Effector CD8-positive, alpha-beta T cell (primary cell): Measurements from ENCODE around the gene HECA.
"Not testable (repeated sequence)": the region's sequence is repeated elsewhere in the genome, so short reads cannot be mapped to it uniquely, and the experiment has no call there.

Source experiments
- DNase-seq: peaks from one replicate; lab custom pipeline; 2025; lab: John Stamatoyannopoulos, UW

HECA gene

GRCh38 chr6:139135578-139136545, 982 bp downstream of the HECA start:
- DNase-seq: peak; percentile 33

- no peak for DNase-seq
Measured at GRCh38 chr6:139137706-139138105, 2.8 kb downstream of the HECA start.

GRCh38 chr6:139140854-139141253, 6.0 kb downstream of the HECA start:
- DNase-seq: not testable (repeated sequence)

- no peak for DNase-seq
Measured at GRCh38 chr6:139142262-139142661, 7.4 kb downstream of the HECA start.

- no peak for DNase-seq
Measured at GRCh38 chr6:139143111-139143510, 8.2 kb downstream of the HECA start.

GRCh38 chr6:139144490-139145085, 9.7 kb downstream of the HECA start:
- no peak for DNase-seq

- DNase-seq: no peak
Measured at GRCh38 chr6:139145661-139146060, 10.8 kb downstream of the HECA start.

- no peak for DNase-seq
Measured at GRCh38 chr6:139146317-139146726, 11.4 kb downstream of the HECA start.

- no peak for DNase-seq
Measured at GRCh38 chr6:139147628-139148027, 12.7 kb downstream of the HECA start.

GRCh38 chr6:139148557-139149235, 13.8 kb downstream of the HECA start:
- DNase-seq: no peak

GRCh38 chr6:139149383-139149782, 14.5 kb downstream of the HECA start:
- no peak for DNase-seq

- no peak for DNase-seq
Measured at GRCh38 chr6:139150920-139151319, 16.0 kb downstream of the HECA start.

GRCh38 chr6:139151425-139152087, 16.7 kb downstream of the HECA start:
- no peak for DNase-seq

- DNase-seq: no peak
Measured at GRCh38 chr6:139152088-139152891, 17.4 kb downstream of the HECA start.

GRCh38 chr6:139152892-139153271, 18.0 kb downstream of the HECA start:
- no peak for DNase-seq

- DNase-seq: no peak
Measured at GRCh38 chr6:139153855-139154254, 19.0 kb downstream of the HECA start.

GRCh38 chr6:139154881-139155547, 20.1 kb downstream of the HECA start:
- DNase-seq: no peak

- no peak for DNase-seq
Measured at GRCh38 chr6:139156102-139156501, 21.2 kb downstream of the HECA start.

- no peak for DNase-seq
Measured at GRCh38 chr6:139156551-139156950, 21.7 kb downstream of the HECA start.

- DNase-seq: not testable (repeated sequence)
Measured at GRCh38 chr6:139157086-139157485, 22.2 kb downstream of the HECA start.

GRCh38 chr6:139159016-139159415, 24.1 kb downstream of the HECA start:
- no peak for DNase-seq
